Measurements from ENCODE around the gene NR3C2.
"Not testable (repeated sequence)": the region's sequence is repeated elsewhere in the genome, so short reads cannot be mapped to it uniquely, and the experiment has no call there.

The NR3C2 gene

GRCh38 chr4:148332486-148332885, 109.7 kb downstream of the NR3C2 start:
- CTCF ChIA-PET = no interaction called here
- H3K4me3 Mint-ChIP-seq = no peak overlapping the region
- H3K9me3 Mint-ChIP-seq = no peaks in the 10 kb centered on the region
- H3K36me3 Mint-ChIP-seq = no peaks in the 10 kb centered on the region
- DNase-seq = no peak
- H3K27me3 Mint-ChIP-seq = no peaks in the 10 kb centered on the region
- no peak overlapping the region for H3K27ac Mint-ChIP-seq
- H3K4me1 Mint-ChIP-seq = no peaks in the 10 kb centered on the region

GRCh38 chr4:148330724-148331123, 111.5 kb downstream of the NR3C2 start:
- Mint-ChIP-seq H3K27ac (no peak overlapping the region), H3K4me1 (no peaks in the 10 kb centered on the region), H3K36me3 (no peaks in the 10 kb centered on the region), H3K4me3 (no peak overlapping the region), H3K27me3 (no peaks in the 10 kb centered on the region), H3K9me3 (no peaks in the 10 kb centered on the region)
- CTCF ChIA-PET = no interaction called here
- no peak for DNase-seq

GRCh38 chr4:148330161-148330560, 112.1 kb downstream of the NR3C2 start:
- Mint-ChIP-seq H3K4me1 (no peaks in the 10 kb centered on the region), H3K36me3 (no peaks in the 10 kb centered on the region), H3K9me3 (no peaks in the 10 kb centered on the region), H3K4me3 (no peak overlapping the region), H3K27ac (no peak overlapping the region), H3K27me3 (no peaks in the 10 kb centered on the region)
- CTCF ChIA-PET = no interaction called here
- no peak for DNase-seq

- no peak for DNase-seq
- H3K4me1 Mint-ChIP-seq = no peaks in the 10 kb centered on the region
- no peak overlapping the region for H3K4me3 Mint-ChIP-seq
- H3K27me3 Mint-ChIP-seq = no peaks in the 10 kb centered on the region
- CTCF ChIA-PET = no interaction called here
- no peak overlapping the region for H3K27ac Mint-ChIP-seq
- no peaks in the 10 kb centered on the region for H3K36me3 Mint-ChIP-seq
- no peaks in the 10 kb centered on the region for H3K9me3 Mint-ChIP-seq
These were observed 112.5 kb downstream of the NR3C2 start for GRCh38 chr4:148329751-148330150.

- no peak overlapping the region for H3K4me3 Mint-ChIP-seq
- H3K27me3 Mint-ChIP-seq = no peaks in the 10 kb centered on the region
- peaks cover 3% of the 10 kb centered on the region for H3K9me3 Mint-ChIP-seq
- H3K27ac Mint-ChIP-seq = no peak overlapping the region
- H3K36me3 Mint-ChIP-seq = no peaks in the 10 kb centered on the region
- no peak for DNase-seq
- CTCF ChIA-PET = no interaction called here
- H3K4me1 Mint-ChIP-seq = peaks cover 4% of the 10 kb centered on the region
These were observed 114.5 kb downstream of the NR3C2 start for GRCh38 chr4:148327683-148328082.

- H3K27me3 Mint-ChIP-seq, H3K36me3 Mint-ChIP-seq, H3K4me3 Mint-ChIP-seq, H3K27ac Mint-ChIP-seq, DNase-seq, H3K4me1 Mint-ChIP-seq, H3K9me3 Mint-ChIP-seq, CTCF ChIA-PET: not testable (repeated sequence)
These were observed 118.9 kb downstream of the NR3C2 start for GRCh38 chr4:148323316-148323715.

GRCh38 chr4:148315049-148315448, 127.2 kb downstream of the NR3C2 start:
- H3K27ac Mint-ChIP-seq = no peak overlapping the region

GRCh38 chr4:148312956-148313490, 129.2 kb downstream of the NR3C2 start:
- no peaks in the 10 kb centered on the region for H3K27me3 Mint-ChIP-seq
- no peak for DNase-seq
- no peaks in the 10 kb centered on the region for H3K9me3 Mint-ChIP-seq
- H3K27ac Mint-ChIP-seq = no peak overlapping the region
- H3K36me3 Mint-ChIP-seq = no peaks in the 10 kb centered on the region
- H3K4me1 Mint-ChIP-seq = no peaks in the 10 kb centered on the region
- H3K4me3 Mint-ChIP-seq = no peak overlapping the region
- CTCF ChIA-PET = no interaction called here

More at GRCh38 chr4:148315049-148315448, 127.2 kb downstream of the NR3C2 start:
- Mint-ChIP-seq H3K27me3 (no peaks in the 10 kb centered on the region), H3K36me3 (no peaks in the 10 kb centered on the region), H3K4me3 (no peak overlapping the region), H3K4me1 (no peaks in the 10 kb centered on the region), H3K9me3 (no peaks in the 10 kb centered on the region)
- no peak for DNase-seq
- CTCF ChIA-PET = no interaction called here

GRCh38 chr4:148311526-148311925, 130.7 kb downstream of the NR3C2 start:
- Mint-ChIP-seq H3K9me3 (no peaks in the 10 kb centered on the region), H3K4me1 (no peaks in the 10 kb centered on the region), H3K36me3 (no peaks in the 10 kb centered on the region), H3K4me3 (no peak overlapping the region), H3K27me3 (no peaks in the 10 kb centered on the region), H3K27ac (no peak overlapping the region)
- DNase-seq = no peak
- CTCF ChIA-PET = no interaction called here

GRCh38 chr4:148310756-148311155, 131.5 kb downstream of the NR3C2 start:
- Mint-ChIP-seq H3K27me3 (no peaks in the 10 kb centered on the region), H3K4me3 (no peak overlapping the region), H3K36me3 (no peaks in the 10 kb centered on the region), H3K4me1 (no peaks in the 10 kb centered on the region), H3K9me3 (no peaks in the 10 kb centered on the region), H3K27ac (no peak overlapping the region)
- CTCF ChIA-PET = no interaction called here
- no peak for DNase-seq

- CTCF ChIA-PET = no interaction called here
- Mint-ChIP-seq H3K27me3 (no peaks in the 10 kb centered on the region), H3K4me3 (no peak overlapping the region), H3K36me3 (no peaks in the 10 kb centered on the region), H3K4me1 (no peaks in the 10 kb centered on the region), H3K27ac (no peak overlapping the region), H3K9me3 (peaks cover 9% of the 10 kb centered on the region)
- DNase-seq = no peak
These were observed 136.5 kb downstream of the NR3C2 start for GRCh38 chr4:148305751-148306150.

- H3K9me3 Mint-ChIP-seq = peaks cover 13% of the 10 kb centered on the region
- no peaks in the 10 kb centered on the region for H3K36me3 Mint-ChIP-seq
- no peak overlapping the region for H3K27ac Mint-ChIP-seq
- H3K4me1 Mint-ChIP-seq = no peaks in the 10 kb centered on the region
- CTCF ChIA-PET = interaction anchor here (1.2 kb wide), 1 partner anchor 33 kb away, joined by 4 read pairs; no protein-coding TSS in a partner anchor
- no peak overlapping the region for H3K4me3 Mint-ChIP-seq
- no peaks in the 10 kb centered on the region for H3K27me3 Mint-ChIP-seq
- no peak for DNase-seq
These were observed 139.8 kb downstream of the NR3C2 start for GRCh38 chr4:148302416-148302815.

- no peak overlapping the region for H3K4me3 Mint-ChIP-seq
- CTCF ChIA-PET = no interaction called here
- no peaks in the 10 kb centered on the region for H3K27me3 Mint-ChIP-seq
- H3K27ac Mint-ChIP-seq = no peak overlapping the region
- no peaks in the 10 kb centered on the region for H3K4me1 Mint-ChIP-seq
- peaks cover 13% of the 10 kb centered on the region for H3K9me3 Mint-ChIP-seq
- DNase-seq = no peak
- H3K36me3 Mint-ChIP-seq = no peaks in the 10 kb centered on the region
These were observed 141.3 kb downstream of the NR3C2 start for GRCh38 chr4:148300877-148301276.

GRCh38 chr4:148299337-148299736, 142.9 kb downstream of the NR3C2 start:
- no peak overlapping the region for H3K4me3 Mint-ChIP-seq
- DNase-seq = no peak
- CTCF ChIA-PET = no interaction called here
- H3K27ac Mint-ChIP-seq = no peak overlapping the region
- no peaks in the 10 kb centered on the region for H3K36me3 Mint-ChIP-seq
- H3K27me3 Mint-ChIP-seq = no peaks in the 10 kb centered on the region
- peaks cover 13% of the 10 kb centered on the region for H3K9me3 Mint-ChIP-seq
- H3K4me1 Mint-ChIP-seq = no peaks in the 10 kb centered on the region

- H3K27ac Mint-ChIP-seq = no peak overlapping the region
- H3K27me3 Mint-ChIP-seq = no peaks in the 10 kb centered on the region
- H3K36me3 Mint-ChIP-seq = no peaks in the 10 kb centered on the region
- CTCF ChIA-PET = no interaction called here
- no peak overlapping the region for H3K4me3 Mint-ChIP-seq
- no peak for DNase-seq
- H3K9me3 Mint-ChIP-seq = peaks cover 7% of the 10 kb centered on the region
- no peaks in the 10 kb centered on the region for H3K4me1 Mint-ChIP-seq
These were observed 145.7 kb downstream of the NR3C2 start for GRCh38 chr4:148296498-148296897.

GRCh38 chr4:148295642-148296041, 146.6 kb downstream of the NR3C2 start:
- DNase-seq = no peak
- H3K27me3 Mint-ChIP-seq = no peaks in the 10 kb centered on the region
- no peak overlapping the region for H3K27ac Mint-ChIP-seq
- H3K9me3 Mint-ChIP-seq = peaks cover 4% of the 10 kb centered on the region
- no peaks in the 10 kb centered on the region for H3K4me1 Mint-ChIP-seq
- CTCF ChIA-PET = no interaction called here
- no peak overlapping the region for H3K4me3 Mint-ChIP-seq
- no peaks in the 10 kb centered on the region for H3K36me3 Mint-ChIP-seq
